Muscle layer of duodenum (tissue), 2 donors: ENCODE measurements around the gene MMEL1.
"Not testable (repeated sequence)": the region's sequence is repeated elsewhere in the genome, so short reads cannot be mapped to it uniquely, and the experiment has no call there.

Source experiments
- H3K27ac ChIP-seq: one replicate; pipeline ENCODE4 v1.7.0; 2013; ENCODE audit warnings: mild to moderate bottlenecking, low read length
- H3K27me3 ChIP-seq: one replicate; pipeline ENCODE4 v1.7.0; 2013; ENCODE audit warnings: low read depth, mild to moderate bottlenecking, control low read depth, low read length
- H3K36me3 ChIP-seq, 2 donors: one replicate each; pipeline ENCODE4 v1.7.0; 2013; ENCODE audit warnings: low read length in 2 of 2, control low read depth in 1 of 2, mild to moderate bottlenecking in 1 of 2; ENCODE audit not compliant: insufficient read depth in 2 of 2, control insufficient read depth in 1 of 2
- H3K4me1 ChIP-seq, 2 donors: one replicate each; pipeline ENCODE4 v1.7.0; 2013; ENCODE audit warnings: low read length in 2 of 2, mild to moderate bottlenecking in 2 of 2, control low read depth in 1 of 2, moderate library complexity in 1 of 2; ENCODE audit not compliant: insufficient read depth in 2 of 2, control insufficient read depth in 1 of 2
- H3K4me3 ChIP-seq, 2 donors: one replicate each; pipeline ENCODE4 v1.7.0; 2013; ENCODE audit warnings: low read length in 2 of 2, low read depth in 1 of 2, mild to moderate bottlenecking in 1 of 2
- H3K9me3 ChIP-seq, 2 donors: one replicate each; pipeline ENCODE4 v1.7.0; 2013; ENCODE audit warnings: low read length in 2 of 2, control low read depth in 1 of 2, mild to moderate bottlenecking in 1 of 2; ENCODE audit not compliant: control insufficient read depth in 1 of 2
- donor health status: healthy.

The MMEL1 gene

GRCh38 chr1:2573250-2573920 is 59.4 kb downstream of the MMEL1 start:
- no peaks in the 10 kb centered on the region for H3K27me3 ChIP-seq
- no peak overlapping the region for H3K27ac ChIP-seq
- H3K36me3 ChIP-seq, result no peaks in the 10 kb centered on the region
- H3K4me1 ChIP-seq, result no peaks in the 10 kb centered on the region
- no peak overlapping the region for H3K4me3 ChIP-seq
- peaks cover 7 to 11% of the 10 kb centered on the region in 2 donors for H3K9me3 ChIP-seq

- no peaks in the 10 kb centered on the region for H3K36me3 ChIP-seq
- no peaks in the 10 kb centered on the region for H3K4me1 ChIP-seq
- peaks cover 7 to 11% of the 10 kb centered on the region in 2 donors for H3K9me3 ChIP-seq
- H3K27me3 ChIP-seq, result no peaks in the 10 kb centered on the region
- no peak overlapping the region for H3K4me3 ChIP-seq
- no peak overlapping the region for H3K27ac ChIP-seq
Measured at GRCh38 chr1:2571348-2571747, 61.5 kb downstream of the MMEL1 start.

GRCh38 chr1:2570332-2570731 is 62.5 kb downstream of the MMEL1 start:
- Histone ChIP-seq H3K4me3 (no peak overlapping the region), H3K9me3 (peaks cover 7 to 11% of the 10 kb centered on the region in 2 donors), H3K27ac (no peak overlapping the region), H3K27me3 (no peaks in the 10 kb centered on the region), H3K4me1 (no peaks in the 10 kb centered on the region), H3K36me3 (no peaks in the 10 kb centered on the region)

- peaks cover 7 to 11% of the 10 kb centered on the region in 2 donors for H3K9me3 ChIP-seq
- H3K27me3 ChIP-seq, H3K27ac ChIP-seq, H3K4me3 ChIP-seq, H3K4me1 ChIP-seq, H3K36me3 ChIP-seq: not testable (repeated sequence)
Measured at GRCh38 chr1:2569703-2570102, 63.1 kb downstream of the MMEL1 start.

- Histone ChIP-seq H3K27me3 (no peaks in the 10 kb centered on the region), H3K4me1 (no peaks in the 10 kb centered on the region), H3K4me3 (no peak overlapping the region)
Measured at GRCh38 chr1:2569060-2569459, 63.8 kb downstream of the MMEL1 start.

DNA sequence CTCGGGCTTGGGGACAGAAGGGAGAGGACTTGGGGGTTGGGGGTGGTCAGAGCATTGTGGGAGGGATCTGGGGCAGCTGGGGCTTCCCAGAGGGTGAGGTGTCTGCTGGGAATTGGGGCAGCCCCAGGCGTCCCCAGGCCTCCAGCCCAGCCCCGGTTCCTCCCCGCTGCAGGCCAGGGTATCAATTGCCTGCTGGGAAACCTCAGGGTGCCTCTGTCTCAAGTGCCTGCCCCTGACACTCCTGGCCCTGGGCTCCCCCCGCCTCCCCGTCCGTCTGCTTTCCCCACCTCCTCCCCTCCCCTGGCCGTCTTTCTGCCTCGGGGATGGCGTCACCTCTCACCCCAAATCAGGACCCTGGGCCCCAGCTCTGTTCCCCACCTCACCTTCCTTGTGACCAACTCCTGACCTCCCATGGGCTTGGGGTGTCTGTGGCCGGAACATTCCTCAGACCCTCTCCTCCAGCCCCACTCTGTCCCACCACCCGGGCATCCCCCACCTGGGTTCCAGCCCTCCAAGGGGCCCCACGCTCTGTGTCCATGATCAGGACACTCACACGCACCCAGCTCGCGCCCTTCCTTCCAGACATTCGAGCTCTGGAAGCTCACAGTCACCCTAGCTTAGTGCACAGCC is 64.5 kb downstream of the MMEL1 start:
- not testable (repeated sequence) for H3K36me3 ChIP-seq, H3K4me3 ChIP-seq, H3K4me1 ChIP-seq, H3K27ac ChIP-seq, H3K27me3 ChIP-seq, H3K9me3 ChIP-seq

More at GRCh38 chr1:2569060-2569459, 63.8 kb downstream of the MMEL1 start:
- Histone ChIP-seq H3K27ac (no peak overlapping the region), H3K36me3 (no peaks in the 10 kb centered on the region), H3K9me3 (peaks cover 7 to 11% of the 10 kb centered on the region in 2 donors)

GRCh38 chr1:2567083-2567679 is 65.6 kb downstream of the MMEL1 start:
- peaks cover 0 to 17% of the 10 kb centered on the region in 2 donors for H3K36me3 ChIP-seq
- H3K27ac ChIP-seq, result no peak overlapping the region
- H3K9me3 ChIP-seq, result no peaks in the 10 kb centered on the region
- H3K27me3 ChIP-seq, result no peaks in the 10 kb centered on the region
- H3K4me3 ChIP-seq, result no peak overlapping the region
- no peaks in the 10 kb centered on the region for H3K4me1 ChIP-seq

DNA sequence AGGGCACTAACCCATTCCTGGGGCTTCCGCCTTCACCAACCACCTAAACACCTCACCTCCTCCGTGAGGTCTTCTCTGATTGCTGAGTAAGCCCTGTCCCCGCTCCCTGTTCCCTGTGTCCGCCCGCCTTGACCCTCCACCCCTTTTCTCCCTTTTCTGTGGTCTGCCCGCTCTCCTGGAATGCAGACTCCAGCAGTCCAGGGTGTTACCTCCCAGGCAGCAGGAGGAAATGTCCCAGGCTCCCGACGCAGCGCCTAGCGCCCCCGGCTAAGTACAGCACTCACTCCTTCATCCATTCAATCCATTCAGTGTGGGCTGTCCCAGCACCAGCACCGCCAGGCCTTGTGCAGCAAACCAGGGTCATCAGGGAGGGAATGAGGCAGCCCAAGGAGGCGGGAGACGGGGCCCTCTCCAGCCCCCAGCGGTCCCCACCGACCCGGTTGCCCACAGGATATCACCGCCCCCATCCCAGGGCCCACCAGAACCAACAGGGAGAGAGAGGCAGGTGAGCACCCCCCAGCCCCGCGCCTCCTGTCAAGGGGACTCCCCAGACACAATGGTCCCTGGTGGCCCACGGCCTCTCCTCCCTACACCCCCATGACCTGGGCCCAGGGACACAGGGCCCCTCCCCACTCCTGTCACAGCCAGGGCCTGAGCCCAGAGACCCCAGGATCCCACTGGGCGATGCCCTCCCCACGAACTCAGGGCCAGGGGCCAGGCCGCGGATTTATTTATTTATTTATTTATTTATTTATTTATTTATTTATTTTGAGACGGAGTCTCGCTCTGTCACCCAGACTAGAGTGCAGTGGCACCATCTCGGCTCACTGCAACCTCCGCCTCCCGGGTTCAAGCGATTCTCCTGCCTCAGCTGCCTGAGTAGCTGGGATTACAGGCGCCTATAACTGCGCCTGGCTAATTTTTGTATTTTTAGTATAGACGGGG is 66.4 kb downstream of the MMEL1 start:
- no peaks in the 10 kb centered on the region for H3K4me1 ChIP-seq
- H3K27ac ChIP-seq, result no peak overlapping the region
- no peak overlapping the region for H3K4me3 ChIP-seq

GRCh38 chr1:2564815-2565374 is 67.9 kb downstream of the MMEL1 start:
- Histone ChIP-seq H3K9me3 (no peaks in the 10 kb centered on the region), H3K36me3 (peaks cover 0 to 36% of the 10 kb centered on the region in 2 donors), H3K27ac (no peak overlapping the region), H3K4me3 (no peak overlapping the region), H3K27me3 (no peaks in the 10 kb centered on the region), H3K4me1 (no peaks in the 10 kb centered on the region)

More for the DNA sequence above, 66.4 kb downstream of the MMEL1 start:
- peaks cover 0 to 24% of the 10 kb centered on the region in 2 donors for H3K36me3 ChIP-seq
- H3K9me3 ChIP-seq, result no peaks in the 10 kb centered on the region
- H3K27me3 ChIP-seq, result no peaks in the 10 kb centered on the region

DNA sequence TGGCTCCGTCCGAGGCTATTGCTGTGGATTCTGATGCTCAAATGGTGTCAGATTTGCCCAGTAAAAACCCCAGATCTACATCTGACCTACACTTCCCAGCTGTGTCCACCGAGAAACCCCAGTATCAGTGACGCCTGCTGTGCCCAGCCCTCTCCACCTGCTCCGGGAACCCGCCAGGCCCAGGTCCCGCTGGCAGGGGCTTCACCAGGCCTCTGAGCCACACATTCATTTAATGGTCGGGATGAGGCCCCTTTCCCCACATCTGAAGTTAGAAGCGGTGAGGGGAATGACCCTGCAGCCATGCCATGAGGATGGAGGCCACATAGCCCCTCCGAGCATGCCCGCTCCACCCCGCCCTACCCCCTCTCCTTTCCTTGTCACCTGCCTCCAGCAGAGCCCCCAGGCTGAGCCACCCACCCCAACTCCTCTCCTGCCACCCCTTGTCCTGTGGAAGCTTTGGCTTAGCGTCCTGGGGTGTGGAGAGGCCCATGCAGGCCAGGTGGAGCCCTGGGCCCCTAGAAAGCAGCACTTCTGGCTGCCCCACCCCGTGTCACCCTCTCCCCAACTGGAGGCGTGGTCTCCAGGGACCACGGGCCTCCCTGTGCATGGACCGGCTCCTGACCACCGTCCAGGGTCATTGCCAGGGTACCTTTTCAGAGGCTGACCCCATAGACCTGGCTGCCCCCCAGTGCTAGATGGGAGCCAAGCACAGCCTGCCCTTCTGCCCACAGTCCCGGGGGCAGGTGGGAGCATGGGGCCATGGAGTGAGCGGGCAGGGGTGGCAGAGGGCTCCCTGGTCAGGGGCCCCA is 68.6 kb downstream of the MMEL1 start:
- H3K9me3 ChIP-seq, result no peaks in the 10 kb centered on the region
- H3K36me3 ChIP-seq, result peaks cover 0 to 42% of the 10 kb centered on the region in 2 donors
- H3K4me3 ChIP-seq, result no peak overlapping the region
- no peaks in the 10 kb centered on the region for H3K27me3 ChIP-seq
- H3K4me1 ChIP-seq, result no peaks in the 10 kb centered on the region
- no peak overlapping the region for H3K27ac ChIP-seq
